HG03354 (cell line): Measurements from ENCODE around the gene RAB6C.
"Not testable (repeated sequence)": the region's sequence is repeated elsewhere in the genome, so short reads cannot be mapped to it uniquely, and the experiment has no call there.

ENCODE experiments used
- ATAC-seq: cut with Tn5 transposase; IDR thresholded peaks from one replicate; pipeline ENCODE4 v1.9.1; 2021; ENCODE audit warnings: mild to moderate bottlenecking; ENCODE audit not compliant: unreplicated experiment, poor library complexity, severe bottlenecking

The RAB6C gene

DNA sequence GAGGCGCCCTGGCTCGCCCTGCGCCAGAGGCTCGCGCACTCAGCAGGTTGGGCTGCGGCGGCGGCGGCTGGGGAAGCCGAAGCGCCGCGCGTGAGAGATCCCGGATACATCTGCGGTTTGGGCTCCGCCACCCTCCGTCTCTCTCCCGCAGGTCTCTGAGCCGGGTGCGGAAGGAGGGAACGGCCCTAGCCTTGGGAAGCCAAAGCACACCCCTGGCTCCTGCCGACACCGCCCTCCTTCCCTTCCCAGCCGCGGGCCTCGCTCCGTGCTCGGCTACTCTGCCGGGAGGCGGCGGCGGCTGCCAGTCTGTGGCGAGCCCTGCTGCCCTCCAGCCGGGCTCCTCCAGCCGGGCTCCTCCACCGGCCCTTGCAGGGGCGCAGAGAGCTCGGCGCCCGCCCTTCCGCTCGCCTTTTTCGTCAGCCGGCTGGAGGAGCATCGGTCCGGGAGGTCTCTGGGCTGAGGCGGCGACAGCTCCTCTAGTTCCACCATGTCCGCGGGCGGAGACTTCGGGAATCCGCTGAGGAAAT, at the start of gene RAB6C:
Gene RAB6C, plus strand, starts transcription at position 38 of the 527 bp plus-strand sequence. Its CDS starts 450 bp downstream, at position 488.
- ATAC-seq = peak; percentile 51

DNA sequence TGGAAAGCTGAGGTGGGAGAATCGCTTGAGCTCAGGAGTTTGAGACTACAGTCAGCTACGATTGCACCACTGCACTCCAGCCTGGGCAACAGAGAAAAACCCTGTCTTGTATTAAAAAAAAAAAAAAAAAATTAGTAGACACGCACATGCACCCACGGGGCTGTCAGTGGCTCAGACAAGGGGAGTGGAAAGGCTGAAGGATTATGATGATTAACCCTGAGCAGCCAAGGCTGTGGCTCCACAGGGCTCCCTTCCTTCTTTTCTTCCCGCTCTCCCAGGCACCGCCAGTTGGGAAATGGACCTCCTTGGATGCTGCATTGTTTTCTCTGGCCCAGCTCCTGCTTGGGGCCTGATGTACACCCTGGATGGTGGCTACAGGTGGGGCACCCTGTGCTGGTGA, 49.0 kb upstream of the RAB6C start:
- ATAC-seq = no peak

DNA sequence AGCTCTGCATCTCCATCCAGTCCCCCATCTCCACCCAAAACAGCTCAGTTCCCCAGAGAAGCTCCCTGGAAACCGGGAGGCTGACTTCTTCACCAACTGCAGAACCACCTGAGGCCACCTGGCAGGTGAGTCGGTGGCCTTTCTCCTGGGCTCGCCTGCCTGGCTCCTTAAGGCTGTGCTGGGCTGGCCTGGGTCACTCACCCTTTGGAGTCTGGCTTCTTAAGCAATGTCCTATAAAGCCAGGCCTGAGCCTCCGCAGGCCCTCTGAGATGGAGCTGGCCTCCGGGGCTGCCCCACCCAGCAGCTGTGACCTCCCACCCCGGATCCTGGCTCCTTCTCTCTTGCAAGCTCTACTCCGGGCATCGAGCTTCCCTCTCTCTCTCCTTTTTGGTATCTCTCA, 46.1 kb upstream of the RAB6C start:
- not testable (repeated sequence) for ATAC-seq

DNA sequence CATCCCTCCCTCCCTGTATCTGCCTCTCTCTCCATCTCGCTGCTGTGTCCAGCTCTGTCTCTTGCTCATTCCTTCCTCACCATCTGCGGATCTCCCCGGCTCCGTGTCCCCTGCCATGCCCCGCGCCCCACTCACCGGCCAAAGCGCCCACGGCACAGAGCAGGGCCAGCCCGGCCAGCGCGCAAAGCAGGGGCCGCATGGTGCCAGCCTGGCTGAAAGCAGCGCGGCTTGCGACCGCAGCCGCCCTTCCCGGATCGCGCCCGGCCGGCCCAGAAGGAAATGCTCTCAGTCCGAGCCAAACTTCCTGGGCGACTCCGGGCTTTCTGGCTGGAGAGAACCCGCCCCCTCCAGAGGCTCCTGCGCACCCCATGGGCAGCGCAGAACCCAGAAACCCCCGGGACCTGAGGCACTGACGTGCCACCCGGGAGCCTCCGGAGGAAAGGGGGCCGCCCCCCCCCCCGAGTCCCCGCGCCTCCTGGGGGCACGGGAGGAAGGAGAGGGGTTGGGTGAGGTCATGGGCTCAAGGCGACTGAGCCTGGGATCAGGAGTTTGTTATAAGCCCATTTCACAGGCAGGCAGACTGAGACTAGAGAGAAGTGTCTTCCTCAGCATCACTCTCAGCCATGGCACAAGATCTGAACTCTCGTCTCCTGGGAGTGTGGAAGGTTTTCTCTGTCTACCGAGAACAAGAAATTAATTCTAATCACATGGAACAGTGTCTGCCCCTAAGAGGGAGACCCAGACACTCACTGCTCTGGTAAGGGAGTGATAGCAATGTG, 45.2 kb upstream of the RAB6C start:
- no peak for ATAC-seq

DNA sequence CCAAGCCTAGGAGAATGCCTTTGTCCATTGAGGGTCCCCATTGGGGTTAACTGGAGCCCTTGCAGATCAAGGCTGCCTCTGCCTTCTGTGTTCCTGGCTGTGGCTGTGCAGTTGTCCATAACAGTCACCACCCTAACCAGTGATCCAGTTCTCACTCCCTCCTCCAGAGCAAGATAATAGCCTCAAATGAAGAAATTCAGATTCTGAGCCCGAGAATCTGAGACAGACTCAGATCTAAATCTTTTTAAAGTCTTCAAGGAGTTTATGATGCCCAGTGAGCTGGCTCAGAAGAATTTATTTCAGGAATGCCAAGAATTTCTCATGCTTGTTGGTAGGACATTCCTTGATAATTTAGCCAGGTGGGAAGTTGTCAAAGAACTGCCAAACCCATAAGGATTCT, 44.3 kb upstream of the RAB6C start:
- ATAC-seq = no peak

DNA sequence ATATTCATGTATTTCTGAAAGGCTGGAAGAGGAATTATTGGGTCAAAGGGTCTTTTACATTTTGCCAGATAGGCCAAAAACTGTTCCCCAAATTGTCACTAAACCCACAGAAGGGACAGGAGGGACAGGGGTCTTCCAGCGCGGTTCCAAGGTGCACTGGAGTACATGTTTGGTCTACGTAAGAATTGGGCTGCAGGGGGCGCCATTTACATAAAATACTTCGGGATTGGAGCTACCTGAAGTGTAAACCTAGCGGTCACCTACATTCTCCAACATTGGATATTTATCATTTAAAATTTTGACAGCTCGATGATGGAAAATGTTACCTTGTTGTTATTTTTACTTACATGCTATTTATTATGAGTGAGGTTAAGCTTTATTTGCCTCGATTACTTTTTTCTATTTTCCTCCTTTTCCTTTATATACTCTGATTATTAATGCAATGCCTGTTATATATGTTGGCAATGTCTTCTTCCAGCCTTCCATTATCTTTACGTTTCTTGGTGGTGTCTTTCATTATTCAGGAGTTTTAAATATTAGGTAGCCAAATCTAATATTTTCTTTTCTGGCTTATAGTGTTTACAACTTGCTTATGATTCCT, 43.0 kb upstream of the RAB6C start:
- peak; percentile 76 for ATAC-seq

DNA sequence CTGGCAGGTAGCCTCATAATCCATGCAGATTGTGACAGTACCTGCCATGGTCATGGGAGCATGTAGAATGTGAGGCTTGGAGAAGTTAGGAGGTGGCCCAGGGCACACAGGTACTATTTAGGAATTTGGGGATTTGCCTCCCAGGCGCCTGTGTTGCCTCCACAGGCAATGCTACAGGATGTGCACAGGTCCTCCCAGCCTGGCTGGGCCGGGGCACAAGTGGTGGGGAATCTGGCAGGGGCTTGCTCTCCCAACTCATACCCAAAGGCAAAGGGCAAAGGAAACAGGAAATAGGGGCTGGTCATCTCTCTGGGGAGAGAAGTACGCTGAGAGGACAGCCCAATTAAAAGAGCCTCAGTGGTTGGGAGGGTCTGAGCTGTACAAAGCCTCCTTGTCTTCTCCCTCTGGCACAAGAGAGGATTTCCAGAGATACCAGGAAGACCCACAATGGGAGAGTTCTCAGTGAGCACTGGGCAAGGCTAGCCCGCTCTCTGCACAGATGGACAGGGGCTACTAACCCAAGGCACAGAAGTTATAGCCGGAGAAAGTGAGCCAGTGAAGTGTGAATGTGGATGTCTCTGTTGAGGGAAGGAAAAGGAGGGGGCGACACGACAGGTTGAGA, 40.5 kb upstream of the RAB6C start:
- ATAC-seq = not testable (repeated sequence)

DNA sequence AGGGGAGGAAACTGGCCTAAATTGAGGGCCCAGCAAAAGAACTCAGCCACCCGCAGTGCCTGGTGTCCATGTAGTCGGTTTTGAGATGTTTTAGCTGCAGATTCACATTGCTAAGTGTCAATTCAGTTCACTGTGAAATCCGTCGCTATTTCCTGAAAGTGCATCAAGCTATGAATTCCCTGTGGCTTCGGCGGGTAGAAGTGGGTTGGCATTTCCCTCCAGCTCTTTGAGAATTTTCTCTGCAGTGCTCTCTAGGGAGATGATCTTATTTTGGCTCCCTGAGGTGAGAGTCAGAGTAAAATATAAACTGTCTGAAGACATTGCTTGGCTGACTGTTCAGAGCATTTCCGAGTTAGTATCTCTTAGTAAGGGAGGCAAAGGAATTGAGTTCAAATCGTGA, 36.0 kb upstream of the RAB6C start:
- ATAC-seq = not testable (repeated sequence)

DNA sequence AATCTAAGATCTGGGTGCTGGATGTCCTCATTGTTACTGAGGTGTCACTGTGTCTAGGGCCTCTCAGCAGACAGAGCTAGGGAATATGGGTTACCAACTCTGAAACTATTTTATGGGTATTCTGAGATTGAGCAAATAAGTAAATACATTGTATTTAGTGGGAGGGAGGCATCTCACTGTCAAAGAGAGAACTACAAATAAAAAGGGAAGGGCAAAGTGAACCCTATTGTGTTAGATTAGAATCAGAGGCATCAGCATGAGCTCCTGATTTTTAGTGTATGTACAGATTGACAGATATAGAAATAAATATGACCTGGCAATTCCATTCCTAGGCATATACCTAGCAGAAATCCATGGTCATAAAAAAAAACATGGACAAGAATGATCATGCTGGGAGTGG, 33.9 kb upstream of the RAB6C start:
- no peak for ATAC-seq

DNA sequence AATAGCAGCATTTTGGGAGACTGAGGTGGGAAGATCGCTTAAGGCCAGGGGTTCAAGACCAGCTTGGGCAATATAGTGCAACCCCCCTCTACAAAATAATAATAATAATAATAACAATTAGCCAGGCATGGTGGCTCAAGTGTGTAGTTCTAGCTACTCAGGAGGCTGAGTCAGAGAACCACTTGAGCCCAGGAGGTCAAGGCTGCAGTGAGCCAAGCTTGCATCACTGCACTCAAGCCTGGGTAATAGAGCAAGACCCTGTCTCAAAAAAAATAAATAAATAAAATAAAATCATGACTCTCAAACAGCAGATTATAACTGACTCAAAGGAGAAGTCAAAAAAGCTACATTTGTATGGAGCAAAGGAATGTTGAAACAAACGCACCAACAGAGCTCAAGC, 31.8 kb upstream of the RAB6C start:
- ATAC-seq = not testable (repeated sequence)

DNA sequence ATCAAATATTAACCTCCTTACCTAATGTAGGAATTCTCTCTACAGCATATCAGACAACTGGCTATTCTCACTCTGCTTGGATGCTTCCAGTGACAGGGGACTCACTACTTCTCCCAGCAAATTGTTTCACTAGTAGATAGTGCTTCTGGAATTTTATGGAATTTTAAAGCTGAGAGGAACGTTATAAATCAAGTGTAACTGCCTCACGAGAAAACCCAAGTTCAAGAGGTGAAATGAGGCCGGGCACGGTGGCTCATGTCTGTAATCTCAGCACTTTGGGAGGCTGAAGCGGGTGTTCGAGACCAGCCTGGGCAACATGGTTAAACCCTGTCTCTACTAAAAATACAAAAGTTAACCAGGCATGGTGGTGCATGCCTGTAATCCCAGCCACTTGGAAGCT, 23.3 kb upstream of the RAB6C start:
- ATAC-seq = not testable (repeated sequence)

DNA sequence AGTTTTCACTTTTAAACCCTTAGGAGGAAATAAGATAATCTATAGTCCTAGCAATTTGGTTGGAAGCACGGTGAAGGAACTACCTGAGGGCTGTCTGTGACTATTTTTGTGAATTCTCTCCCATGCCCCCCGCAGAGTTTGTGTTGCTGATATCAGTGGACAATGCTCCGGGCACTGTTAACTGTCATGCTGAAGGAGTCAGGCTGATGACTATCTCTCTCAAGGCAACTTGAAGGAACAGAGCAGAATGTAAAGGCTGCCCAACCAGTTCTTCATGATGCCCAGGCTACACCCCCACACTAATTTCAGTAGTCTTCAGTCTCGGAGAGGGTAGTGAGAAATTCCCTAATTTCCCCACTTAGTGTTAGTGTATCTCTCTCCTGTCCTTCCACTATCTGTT, 21.6 kb upstream of the RAB6C start:
- ATAC-seq = no peak

DNA sequence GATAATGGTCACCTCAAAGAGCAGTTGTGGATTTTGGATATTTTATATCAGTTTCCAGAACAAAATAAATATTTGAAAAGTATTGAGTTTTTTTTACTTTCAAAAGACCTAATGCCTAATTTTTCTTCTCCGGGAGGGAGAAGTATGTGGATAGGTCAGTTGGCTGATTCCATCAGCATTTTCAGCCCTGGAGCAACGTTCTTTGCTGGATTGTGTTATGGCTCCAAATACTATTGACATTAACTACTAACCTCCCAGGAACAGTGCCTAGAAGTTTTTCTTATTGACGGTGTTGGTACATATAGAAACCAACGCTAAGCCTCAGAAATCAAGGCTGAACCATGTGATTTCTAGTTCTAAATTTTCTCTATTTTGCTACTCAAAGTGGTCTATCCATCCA, 20.7 kb upstream of the RAB6C start:
- ATAC-seq = not testable (repeated sequence)

DNA sequence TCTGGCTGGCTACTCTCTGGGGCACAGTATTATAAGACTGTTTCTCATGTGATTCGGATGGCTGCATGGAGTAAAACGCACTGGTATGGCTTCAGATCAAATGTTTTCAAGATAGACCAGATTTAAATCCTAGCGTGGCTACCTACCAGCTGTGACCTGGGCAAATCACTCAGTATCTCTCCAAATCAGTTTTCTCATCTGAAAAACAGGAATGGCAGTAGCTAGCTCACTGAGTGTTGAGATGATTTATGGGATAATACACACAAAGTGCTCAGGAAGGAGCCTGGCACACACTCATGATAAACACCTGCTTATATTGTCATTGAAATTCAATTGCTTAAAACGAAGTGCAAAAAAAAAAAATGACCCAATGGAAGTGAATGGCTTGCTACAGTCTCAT, 10.9 kb upstream of the RAB6C start:
- not testable (repeated sequence) for ATAC-seq

DNA sequence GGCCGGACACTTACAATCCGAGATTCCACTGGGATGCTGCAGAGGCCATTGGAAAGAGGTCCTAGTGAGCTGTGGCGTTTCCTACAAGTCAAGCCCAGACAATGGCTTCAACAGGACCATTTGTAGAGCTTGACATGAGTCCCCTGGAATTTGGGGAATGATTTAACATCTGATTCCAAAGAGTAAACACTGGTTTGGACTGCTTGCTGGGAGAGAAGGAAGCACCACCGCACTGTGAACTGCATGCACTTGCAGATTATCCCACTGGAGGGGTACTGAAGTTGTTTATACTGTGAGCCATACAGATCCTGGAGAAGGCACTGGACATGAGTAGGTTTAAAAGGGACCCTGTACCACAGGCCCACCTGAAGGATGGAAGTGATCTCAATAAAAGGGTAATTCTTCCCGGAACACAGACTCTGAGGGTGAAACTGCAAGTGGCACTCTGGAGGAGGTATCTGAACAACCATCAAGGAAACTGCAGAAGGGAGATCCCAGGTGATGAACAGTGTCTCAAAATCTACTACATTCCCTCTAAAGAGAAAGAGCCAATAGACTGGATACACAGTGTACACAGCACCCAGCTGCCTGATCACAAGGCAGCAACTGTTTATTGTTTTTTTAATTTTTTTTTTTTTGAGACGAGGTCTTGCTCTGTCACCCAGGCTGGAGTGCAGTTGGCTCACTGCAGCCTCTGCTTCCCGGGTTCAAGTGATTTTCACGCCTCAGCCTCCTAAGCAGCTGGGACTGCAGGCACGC, 4.3 kb upstream of the RAB6C start:
- ATAC-seq = no peak

DNA sequence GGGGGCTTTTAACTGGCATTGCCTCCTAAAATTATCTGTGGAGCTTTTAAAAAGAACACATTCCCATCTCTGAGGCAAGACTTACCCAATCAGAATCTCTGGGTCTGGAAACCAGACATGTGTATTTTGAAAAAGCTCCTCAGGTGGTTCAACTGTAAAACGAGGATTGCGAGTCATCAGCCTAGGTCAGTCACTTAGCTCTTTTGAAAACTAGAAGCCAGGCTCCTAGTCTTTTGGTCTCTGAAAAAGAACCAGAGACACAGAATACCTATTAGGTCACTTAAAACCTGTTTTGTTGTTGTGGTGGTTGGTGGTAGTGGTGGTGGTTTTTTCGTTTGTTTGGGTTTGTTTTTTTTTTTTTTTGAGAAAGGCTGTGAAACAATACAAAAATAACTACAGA, 2.5 kb upstream of the RAB6C start:
- not testable (repeated sequence) for ATAC-seq

DNA sequence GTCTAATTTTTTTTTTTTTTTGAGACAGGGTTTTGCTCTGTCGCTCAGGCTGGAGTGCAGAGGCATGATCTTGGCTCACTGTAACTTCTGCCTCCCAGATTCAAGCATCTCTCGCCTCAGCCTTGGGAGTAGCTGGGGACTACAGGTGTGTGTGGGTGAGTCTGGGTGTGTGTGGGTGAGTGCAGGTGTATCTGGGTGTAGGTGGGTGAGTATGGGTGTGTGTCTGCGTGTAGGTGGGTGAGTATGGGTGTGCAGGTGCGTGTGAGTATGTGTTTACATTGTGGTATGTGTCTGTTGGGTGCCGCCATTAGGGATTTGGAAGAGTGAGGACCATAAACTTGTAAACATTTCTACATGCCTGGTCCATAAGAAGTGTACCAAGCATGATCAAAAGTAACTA, 1.5 kb upstream of the RAB6C start:
- no peak for ATAC-seq

DNA sequence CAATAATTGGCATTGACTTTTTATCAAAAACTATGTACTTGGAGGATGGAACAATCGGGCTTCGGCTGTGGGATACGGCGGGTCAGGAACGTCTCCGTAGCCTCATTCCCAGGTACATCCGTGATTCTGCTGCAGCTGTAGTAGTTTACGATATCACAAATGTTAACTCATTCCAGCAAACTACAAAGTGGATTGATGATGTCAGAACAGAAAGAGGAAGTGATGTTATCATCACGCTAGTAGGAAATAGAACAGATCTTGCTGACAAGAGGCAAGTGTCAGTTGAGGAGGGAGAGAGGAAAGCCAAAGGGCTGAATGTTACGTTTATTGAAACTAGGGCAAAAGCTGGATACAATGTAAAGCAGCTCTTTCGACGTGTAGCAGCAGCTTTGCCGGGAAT, 780 bp downstream of the RAB6C start:
- peak; percentile 76 for ATAC-seq

DNA sequence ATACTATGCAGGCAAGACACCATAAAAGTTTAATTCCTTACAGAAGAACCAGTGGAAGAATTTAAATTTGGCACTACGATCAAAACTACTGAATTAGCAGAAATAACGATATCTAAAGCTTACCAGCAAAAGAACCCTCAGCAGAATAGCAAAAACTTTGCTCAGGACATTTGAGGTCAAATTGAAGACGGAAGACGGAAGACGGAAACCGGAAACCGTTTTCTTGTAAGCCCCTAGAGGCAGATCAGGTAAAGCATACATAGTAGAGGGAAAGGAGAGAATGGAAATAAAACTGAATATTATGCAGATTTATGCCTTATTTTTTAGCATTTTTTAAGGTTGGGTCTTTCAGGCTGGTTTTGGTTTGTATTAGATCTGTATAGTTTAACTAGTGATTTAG, 2.2 kb downstream of the RAB6C start:
- not testable (repeated sequence) for ATAC-seq

DNA sequence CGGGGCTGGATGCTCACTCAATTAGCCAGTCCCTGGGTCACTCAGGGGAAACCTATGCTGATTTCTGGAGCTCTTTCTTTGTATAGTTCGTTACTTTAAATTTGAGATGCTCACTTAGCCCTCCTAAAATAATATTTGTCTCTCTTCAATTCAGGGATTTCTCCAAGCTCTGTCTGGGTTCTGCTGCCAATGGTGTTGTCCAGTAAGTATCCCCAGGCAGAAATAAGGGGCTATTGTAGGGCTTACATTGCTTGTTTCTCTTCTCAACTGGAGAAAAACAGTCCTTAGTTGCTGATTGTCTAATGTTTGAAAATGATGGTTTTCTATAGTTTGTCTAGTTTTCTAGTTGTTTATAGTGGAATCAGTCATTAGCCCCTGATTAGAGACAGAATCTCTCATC, 5.0 kb downstream of the RAB6C start:
- ATAC-seq = no peak
